DND-41 (cell line): ENCODE data around the gene SRMS.

Experiments
- ATAC-seq: fragments of 200-7000 bp; cut with Tn5 transposase; 3 replicates; pipeline ENCODE4 v1.9.1; 2021; ENCODE audit warnings: low read depth; ENCODE audit not compliant: insufficient read depth
- DNase-seq: peaks from one replicate; pipeline ENCODE4 v3.0.0-alpha.2; 2020
- H2AFZ ChIP-seq: 2 replicates; pipeline ENCODE4 v1.6.0; 2012; ENCODE audit warnings: low read depth, low read length
- H3K27ac ChIP-seq: 2 replicates; pipeline ENCODE4 v1.5.1; 2012; ENCODE audit warnings: low read length, inconsistent platforms
- H3K27me3 ChIP-seq: fragments of 200-600 bp; sonication (generic); 2 replicates; pipeline ENCODE4 v1.6.0; 2012; ENCODE audit warnings: low read length, mild to moderate bottlenecking, inconsistent platforms; ENCODE audit not compliant: insufficient read depth, poor library complexity
- H3K36me3 ChIP-seq: 2 replicates; pipeline ENCODE4 v1.5.1; 2012; ENCODE audit warnings: low read length, inconsistent platforms; ENCODE audit not compliant: insufficient read depth
- H3K4me1 ChIP-seq: 2 replicates; pipeline ENCODE4 v1.5.1; 2012; ENCODE audit warnings: mild to moderate bottlenecking, low read length; ENCODE audit not compliant: insufficient read depth
- H3K4me2 ChIP-seq: 2 replicates; pipeline ENCODE4 v1.6.0; 2012; ENCODE audit warnings: mild to moderate bottlenecking, moderate library complexity, low read length, inconsistent platforms; ENCODE audit not compliant: insufficient read depth
- H3K4me3 ChIP-seq, 2 experiments: fragments of 200-600 bp in 1 of 2; shearing (Covaris generic) in 1 of 2; 2 replicates each; pipeline ENCODE4 v1.5.1; 2012 to 2016; ENCODE audit warnings: inconsistent platforms in 2 of 2, low read length in 2 of 2, mild to moderate bottlenecking in 2 of 2, low read depth in 1 of 2, moderate library complexity in 1 of 2
- H3K79me2 ChIP-seq: 2 replicates; pipeline ENCODE4 v1.6.0; 2012; ENCODE audit warnings: low read length, inconsistent platforms; ENCODE audit not compliant: insufficient read depth
- H3K9ac ChIP-seq: 2 replicates; pipeline ENCODE4 v1.6.0; 2012; ENCODE audit warnings: low read depth, mild to moderate bottlenecking, inconsistent platforms, low read length, moderate library complexity
- H3K9me3 ChIP-seq: 2 replicates; pipeline ENCODE4 v1.5.1; 2012; ENCODE audit warnings: low read length, moderate library complexity, mild to moderate bottlenecking, inconsistent platforms; ENCODE audit not compliant: insufficient read depth, severe bottlenecking
- H4K20me1 ChIP-seq: 2 replicates; pipeline ENCODE4 v1.6.0; 2012; ENCODE audit warnings: low read length; ENCODE audit not compliant: insufficient read depth
- CTCF ChIP-seq: IDR thresholded peaks from 2 replicates; pipeline ENCODE4 v1.5.1; 2012; ENCODE audit warnings: borderline replicate concordance, low read length, moderate library complexity, mild to moderate bottlenecking; ENCODE audit not compliant: poor library complexity, severe bottlenecking; ENCODE audit errors: extremely low read depth
- EZH2 ChIP-seq: IDR thresholded peaks from 3 replicates; pipeline ENCODE4 v1.6.1; 2012; ENCODE audit warnings: borderline replicate concordance, low read depth, mild to moderate bottlenecking, moderate library complexity, low read length, inconsistent platforms; ENCODE audit not compliant: severe bottlenecking

Gene SRMS

GRCh38 chr20:63530788-63531160, 16.8 kb downstream of the SRMS start:
- TF ChIP-seq CTCF: no peak
- TF ChIP-seq EZH2: no peak
- no peak overlapping the region for H2AFZ ChIP-seq

DNA sequence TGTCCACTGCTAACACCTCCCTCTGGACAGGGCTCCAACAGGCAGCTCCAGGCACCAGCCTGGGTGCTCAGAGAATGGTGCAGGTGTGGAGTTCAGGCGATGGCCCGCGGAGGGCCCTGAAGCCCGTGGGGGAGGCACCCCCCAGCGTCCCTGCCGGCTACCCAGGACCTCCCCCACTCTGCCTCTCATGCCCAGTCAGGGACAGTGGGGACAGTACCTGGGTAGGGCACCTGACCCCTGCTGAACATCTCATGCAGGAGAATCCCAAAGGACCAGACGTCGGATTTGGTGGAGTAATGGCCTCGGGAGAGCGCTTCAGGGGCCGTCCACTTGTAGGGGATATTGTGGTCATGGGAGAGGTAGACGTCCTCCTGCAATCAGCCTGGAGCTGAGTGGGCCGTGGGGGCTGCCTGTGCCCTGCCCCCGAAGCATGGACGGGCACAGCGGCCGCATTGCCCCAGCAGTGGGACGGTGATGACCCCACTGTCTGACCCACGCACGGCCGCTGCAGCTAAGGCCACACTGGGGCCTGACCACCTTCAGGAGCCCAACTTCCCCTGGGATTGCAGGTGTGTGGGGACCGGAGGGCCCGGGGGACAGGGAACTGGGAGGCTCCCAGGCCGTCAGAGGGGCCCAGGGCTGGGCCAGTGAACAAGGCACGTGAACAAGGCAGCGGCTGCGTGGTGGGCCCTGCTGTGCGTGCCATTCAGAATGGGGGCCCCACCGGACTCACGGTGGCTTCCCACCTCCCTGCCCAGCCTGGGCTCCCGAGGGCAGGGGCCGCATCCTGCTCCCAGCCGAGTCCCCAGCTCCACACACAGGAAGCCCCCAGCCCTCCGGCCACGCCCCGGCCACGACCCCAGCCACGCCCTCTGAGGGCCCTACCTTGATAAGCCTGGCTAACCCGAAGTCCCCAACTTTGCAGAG, 17.4 kb downstream of the SRMS start:
- no peak for ATAC-seq
- H3K9ac ChIP-seq: no peak overlapping the region
- no peak for DNase-seq
- no peak overlapping the region for H2AFZ ChIP-seq
- H3K4me3 ChIP-seq: no peak overlapping the region
- H3K27ac ChIP-seq: no peak overlapping the region
- H3K4me2 ChIP-seq: no peak overlapping the region
- no peaks in the 10 kb centered on the region for H3K79me2 ChIP-seq
- no peaks in the 10 kb centered on the region for H3K36me3 ChIP-seq
- H3K9me3 ChIP-seq: no peaks in the 10 kb centered on the region
- peaks cover 20% of the 10 kb centered on the region for H4K20me1 ChIP-seq
- TF ChIP-seq CTCF: no peak
- no peak for TF ChIP-seq EZH2
- H3K4me1 ChIP-seq: no peaks in the 10 kb centered on the region
- no peaks in the 10 kb centered on the region for H3K27me3 ChIP-seq

More at GRCh38 chr20:63530788-63531160, 16.8 kb downstream of the SRMS start:
- no peak overlapping the region for H3K4me3 ChIP-seq
- no peaks in the 10 kb centered on the region for H3K36me3 ChIP-seq
- no peak overlapping the region for H3K27ac ChIP-seq
- no peaks in the 10 kb centered on the region for H3K27me3 ChIP-seq
- H3K9ac ChIP-seq: no peak overlapping the region
- H3K4me1 ChIP-seq: no peaks in the 10 kb centered on the region
- peaks cover 20% of the 10 kb centered on the region for H4K20me1 ChIP-seq
- H3K9me3 ChIP-seq: no peaks in the 10 kb centered on the region
- ATAC-seq: no peak
- H3K79me2 ChIP-seq: no peaks in the 10 kb centered on the region
- DNase-seq: no peak
- no peak overlapping the region for H3K4me2 ChIP-seq

- Histone ChIP-seq H3K4me1 (no peaks in the 10 kb centered on the region), H3K27ac (no peak overlapping the region), H3K4me2 (no peak overlapping the region), H3K36me3 (no peaks in the 10 kb centered on the region), H3K9me3 (no peaks in the 10 kb centered on the region), H3K4me3 (no peak overlapping the region), H3K79me2 (no peaks in the 10 kb centered on the region), H3K9ac (no peak overlapping the region), H4K20me1 (peaks cover 18% of the 10 kb centered on the region), H2AFZ (no peak overlapping the region), H3K27me3 (no peaks in the 10 kb centered on the region)
- DNase-seq (no peak), ATAC-seq (no peak)
- no peak for TF ChIP-seq CTCF
- no peak for TF ChIP-seq EZH2
Measured at GRCh38 chr20:63529180-63529860, 18.2 kb downstream of the SRMS start.
